Measurements from ENCODE around the gene THPO.
A peak's percentile ranks its signal among the peaks of the same experiment; 100 is the strongest.

THPO gene

DNA sequence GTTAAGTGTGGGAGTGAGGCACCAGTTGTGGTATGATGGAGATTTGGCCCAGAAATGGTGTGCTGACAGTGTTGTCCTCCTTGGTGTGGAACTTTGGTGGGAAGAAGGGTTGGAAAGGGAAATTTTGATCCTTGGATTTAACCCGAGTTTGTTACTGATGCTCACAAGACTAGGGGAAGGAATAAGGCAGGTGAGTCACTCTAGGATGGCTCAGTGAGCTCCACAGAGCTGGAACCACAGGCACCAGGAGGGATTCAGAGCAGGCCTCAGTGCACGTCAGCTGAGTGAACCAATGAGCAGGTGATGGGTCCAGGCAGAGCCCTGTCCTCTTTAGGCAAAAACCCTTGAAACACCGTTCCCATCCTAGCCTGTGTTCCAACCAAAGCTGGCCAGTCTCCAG lies 13.3 kb upstream of the THPO start:
- no peak overlapping the region for H2BK5ac ChIP-seq (ENCODE audit: low read length)
- H3K4me1 ChIP-seq (ENCODE audit: control insufficient read depth in 2 of 2, insufficient read depth in 1 of 2, low read depth in 1 of 2, low read length in 2 of 2) = no peaks in the 10 kb centered on the region
- no peak overlapping the region for H3K9ac ChIP-seq (ENCODE audit: low read depth, low read length, poor library complexity)
- no peaks in the 10 kb centered on the region for H3K36me3 ChIP-seq (replicated peaks in 1 of 2; ENCODE audit: control insufficient read depth in 2 of 2, insufficient read depth in 2 of 2, low read length in 2 of 2)
- peaks cover 0 to 7% (median 0%) of the 10 kb centered on the region in 3 experiments for H3K27me3 ChIP-seq (ENCODE audit: control insufficient read depth in 3 of 3, insufficient read depth in 3 of 3, low read depth in 1 of 3, low read length in 3 of 3)
- H2AK5ac ChIP-seq (ENCODE audit: low read depth, low read length) = no peak overlapping the region
- H3K14ac ChIP-seq (ENCODE audit: low read length) = no peak overlapping the region
- no peak overlapping the region for H3K27ac ChIP-seq (replicated peaks; ENCODE audit: low read length)
- no peak overlapping the region for H2BK15ac ChIP-seq (ENCODE audit: low read length)
- WGBS, 2 donors (ENCODE audit: extremely low coverage in 2 of 2, insufficient read length in 2 of 2, insufficient replicate concordance in 1 of 2) = no CpG with 5 or more reads among the region's 3 CpGs
- H3K4me2 ChIP-seq (ENCODE audit: insufficient read depth, low read length, poor library complexity, severe bottlenecking) = no peak overlapping the region
- no peak overlapping the region for H2BK12ac ChIP-seq (ENCODE audit: low read length)
- DNase-seq (ENCODE audit: low spot score) = no peak
- H3K4me3 ChIP-seq (ENCODE audit: low read length in 2 of 2) = no peak overlapping the region
- H2BK120ac ChIP-seq (ENCODE audit: low read depth, low read length) = no peak overlapping the region
- no peaks in the 10 kb centered on the region for H3K79me1 ChIP-seq (ENCODE audit: low read depth, low read length)
- H3K18ac ChIP-seq (ENCODE audit: low read length) = no peak overlapping the region
- no peaks in the 10 kb centered on the region for H3K9me3 ChIP-seq (replicated peaks in 1 of 2; ENCODE audit: control insufficient read depth in 2 of 2, insufficient read depth in 1 of 2, low read depth in 1 of 2, low read length in 2 of 2)
- H2AFZ ChIP-seq (ENCODE audit: low read length) = no peak overlapping the region
- H4K91ac ChIP-seq (ENCODE audit: low read depth, low read length, poor library complexity) = no peak overlapping the region
- H4K8ac ChIP-seq (ENCODE audit: low read depth, low read length) = no peak overlapping the region
- H3K4ac ChIP-seq (ENCODE audit: low read length) = no peak overlapping the region
- no peak overlapping the region for H3K23ac ChIP-seq (ENCODE audit: low read depth, low read length, poor library complexity)

DNA sequence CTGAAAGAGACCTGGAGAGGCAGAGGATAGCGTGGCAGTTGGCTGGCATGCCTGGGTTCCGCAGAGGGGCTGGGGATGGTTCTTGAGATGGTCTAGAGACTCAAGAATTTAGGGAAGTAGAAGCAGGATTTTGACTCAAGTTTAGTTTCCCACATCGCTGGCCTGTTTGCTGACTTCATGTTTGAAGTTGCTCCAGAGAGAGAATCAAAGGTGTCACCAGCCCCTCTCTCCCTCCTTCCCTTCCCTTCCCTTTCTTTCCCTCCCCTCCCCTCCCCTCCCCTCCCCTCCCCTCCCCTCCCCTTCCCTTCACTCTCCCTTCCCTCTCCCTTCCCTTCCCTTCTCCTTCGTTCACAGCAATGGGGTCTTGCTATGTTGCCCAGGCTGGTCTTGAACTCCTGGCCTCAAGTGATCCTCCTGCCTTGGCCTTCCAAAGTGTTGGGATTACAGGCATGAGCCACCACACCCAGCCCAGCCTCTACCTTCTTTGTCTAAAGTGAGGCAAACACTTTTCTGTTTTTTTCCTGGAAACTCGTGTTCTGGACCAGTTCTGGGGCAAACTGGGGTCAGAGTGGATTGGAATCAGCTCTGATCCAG lies 12.0 kb upstream of the THPO start:
- Histone ChIP-seq H3K36me3 (replicated peaks in 1 of 2; ENCODE audit: control insufficient read depth in 2 of 2, insufficient read depth in 2 of 2, low read length in 2 of 2) (no peaks in the 10 kb centered on the region), H2AFZ (ENCODE audit: low read length) (no peak overlapping the region), H2BK120ac (ENCODE audit: low read depth, low read length) (no peak overlapping the region), H3K4me3 (ENCODE audit: low read length in 2 of 2) (no peak overlapping the region), H2BK12ac (ENCODE audit: low read length) (no peak overlapping the region), H3K79me1 (ENCODE audit: low read depth, low read length) (no peaks in the 10 kb centered on the region), H3K18ac (ENCODE audit: low read length) (no peak overlapping the region), H3K4ac (ENCODE audit: low read length) (no peak overlapping the region), H3K9me3 (replicated peaks in 1 of 2; ENCODE audit: control insufficient read depth in 2 of 2, insufficient read depth in 1 of 2, low read depth in 1 of 2, low read length in 2 of 2) (no peaks in the 10 kb centered on the region), H2BK5ac (ENCODE audit: low read length) (peak overlapping the region; percentile 46), H3K27ac (replicated peaks; ENCODE audit: low read length) (no peak overlapping the region), H2BK15ac (ENCODE audit: low read length) (no peak overlapping the region), H3K14ac (ENCODE audit: low read length) (no peak overlapping the region), H3K27me3 (ENCODE audit: control insufficient read depth in 3 of 3, insufficient read depth in 3 of 3, low read depth in 1 of 3, low read length in 3 of 3) (peaks cover 0 to 3% (median 0%) of the 10 kb centered on the region in 3 experiments), H3K4me2 (ENCODE audit: insufficient read depth, low read length, poor library complexity, severe bottlenecking) (no peak overlapping the region), H4K8ac (ENCODE audit: low read depth, low read length) (no peak overlapping the region), H3K23ac (ENCODE audit: low read depth, low read length, poor library complexity) (no peak overlapping the region), H4K91ac (ENCODE audit: low read depth, low read length, poor library complexity) (no peak overlapping the region), H3K9ac (ENCODE audit: low read depth, low read length, poor library complexity) (no peak overlapping the region), H3K4me1 (ENCODE audit: control insufficient read depth in 2 of 2, insufficient read depth in 1 of 2, low read depth in 1 of 2, low read length in 2 of 2) (no peaks in the 10 kb centered on the region), H2AK5ac (ENCODE audit: low read depth, low read length) (no peak overlapping the region)
- DNase-seq (ENCODE audit: low spot score) = no peak
- no CpG with 5 or more reads among the region's 5 CpGs for WGBS, 2 donors (ENCODE audit: extremely low coverage in 2 of 2, insufficient read length in 2 of 2, insufficient replicate concordance in 1 of 2)

DNA sequence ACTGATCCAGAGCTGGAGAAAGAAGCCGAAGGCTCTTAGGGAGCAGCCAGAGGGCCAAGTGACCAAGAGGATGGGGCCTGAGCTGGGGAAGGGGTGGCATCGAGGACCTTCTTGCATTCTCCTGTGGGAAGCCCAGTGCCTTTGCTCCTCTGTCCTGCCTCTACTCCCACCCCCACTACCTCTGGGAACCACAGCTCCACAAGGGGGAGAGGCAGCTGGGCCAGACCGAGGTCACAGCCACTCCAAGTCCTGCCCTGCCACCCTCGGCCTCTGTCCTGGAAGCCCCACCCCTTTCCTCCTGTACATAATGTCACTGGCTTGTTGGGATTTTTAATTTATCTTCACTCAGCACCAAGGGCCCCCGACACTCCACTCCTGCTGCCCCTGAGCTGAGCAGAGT lies 11.4 kb upstream of the THPO start:
- H4K91ac ChIP-seq (ENCODE audit: low read depth, low read length, poor library complexity) = no peak overlapping the region
- no peak overlapping the region for H3K27ac ChIP-seq (replicated peaks; ENCODE audit: low read length)
- no peak overlapping the region for H3K23ac ChIP-seq (ENCODE audit: low read depth, low read length, poor library complexity)
- H2BK5ac ChIP-seq (ENCODE audit: low read length) = peak overlapping the region; percentile 46
- DNase-seq (ENCODE audit: low spot score) = no peak
- H3K9me3 ChIP-seq (replicated peaks in 1 of 2; ENCODE audit: control insufficient read depth in 2 of 2, insufficient read depth in 1 of 2, low read depth in 1 of 2, low read length in 2 of 2) = no peaks in the 10 kb centered on the region
- H3K79me1 ChIP-seq (ENCODE audit: low read depth, low read length) = no peaks in the 10 kb centered on the region
- no peak overlapping the region for H3K4ac ChIP-seq (ENCODE audit: low read length)
- no peak overlapping the region for H3K14ac ChIP-seq (ENCODE audit: low read length)
- no peak overlapping the region for H2AK5ac ChIP-seq (ENCODE audit: low read depth, low read length)
- H3K9ac ChIP-seq (ENCODE audit: low read depth, low read length, poor library complexity) = no peak overlapping the region
- H4K8ac ChIP-seq (ENCODE audit: low read depth, low read length) = no peak overlapping the region
- no CpG with 5 or more reads among the region's 5 CpGs for WGBS, 2 donors (ENCODE audit: extremely low coverage in 2 of 2, insufficient read length in 2 of 2, insufficient replicate concordance in 1 of 2)
- no peak overlapping the region for H2BK120ac ChIP-seq (ENCODE audit: low read depth, low read length)
- no peak overlapping the region for H3K4me3 ChIP-seq (ENCODE audit: low read length in 2 of 2)
- H3K27me3 ChIP-seq (ENCODE audit: control insufficient read depth in 3 of 3, insufficient read depth in 3 of 3, low read depth in 1 of 3, low read length in 3 of 3) = no peaks in the 10 kb centered on the region
- no peak overlapping the region for H2BK15ac ChIP-seq (ENCODE audit: low read length)
- H3K18ac ChIP-seq (ENCODE audit: low read length) = no peak overlapping the region
- H3K4me1 ChIP-seq (ENCODE audit: control insufficient read depth in 2 of 2, insufficient read depth in 1 of 2, low read depth in 1 of 2, low read length in 2 of 2) = no peaks in the 10 kb centered on the region
- no peaks in the 10 kb centered on the region for H3K36me3 ChIP-seq (replicated peaks in 1 of 2; ENCODE audit: control insufficient read depth in 2 of 2, insufficient read depth in 2 of 2, low read length in 2 of 2)
- no peak overlapping the region for H2AFZ ChIP-seq (ENCODE audit: low read length)
- no peak overlapping the region for H3K4me2 ChIP-seq (ENCODE audit: insufficient read depth, low read length, poor library complexity, severe bottlenecking)
- H2BK12ac ChIP-seq (ENCODE audit: low read length) = no peak overlapping the region

DNA sequence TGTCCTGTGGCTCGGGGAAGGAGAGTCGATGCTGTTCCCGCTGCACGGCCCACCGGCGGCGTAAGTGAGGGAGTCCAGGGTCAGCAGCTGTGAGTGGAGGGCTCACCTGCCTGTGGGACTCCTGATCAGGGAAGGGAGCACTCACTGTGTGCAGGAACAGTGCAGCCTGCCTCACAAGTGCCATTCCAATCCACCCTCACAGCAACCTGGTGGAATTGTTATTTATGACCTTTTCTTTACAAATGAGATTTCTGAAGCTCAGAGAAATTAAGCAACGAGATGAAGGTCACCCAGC lies 10.9 kb upstream of the THPO start:
- Histone ChIP-seq H3K9ac (ENCODE audit: low read depth, low read length, poor library complexity) (peak overlapping the region; percentile 54), H2AK5ac (ENCODE audit: low read depth, low read length) (peak overlapping the region; percentile 9), H3K18ac (ENCODE audit: low read length) (peak overlapping the region; percentile 19), H2BK5ac (ENCODE audit: low read length) (no peak overlapping the region), H3K27ac (replicated peaks; ENCODE audit: low read length) (no peak overlapping the region), H3K23ac (ENCODE audit: low read depth, low read length, poor library complexity) (peak overlapping the region; percentile 61), H3K4ac (ENCODE audit: low read length) (no peak overlapping the region), H3K27me3 (ENCODE audit: control insufficient read depth in 3 of 3, insufficient read depth in 3 of 3, low read depth in 1 of 3, low read length in 3 of 3) (no peaks in the 10 kb centered on the region), H3K4me3 (ENCODE audit: low read length in 2 of 2) (no peak overlapping the region), H4K8ac (ENCODE audit: low read depth, low read length) (no peak overlapping the region), H3K14ac (ENCODE audit: low read length) (no peak overlapping the region), H2BK120ac (ENCODE audit: low read depth, low read length) (no peak overlapping the region), H3K4me1 (ENCODE audit: control insufficient read depth in 2 of 2, insufficient read depth in 1 of 2, low read depth in 1 of 2, low read length in 2 of 2) (no peaks in the 10 kb centered on the region), H3K9me3 (replicated peaks in 1 of 2; ENCODE audit: control insufficient read depth in 2 of 2, insufficient read depth in 1 of 2, low read depth in 1 of 2, low read length in 2 of 2) (no peaks in the 10 kb centered on the region), H2BK15ac (ENCODE audit: low read length) (peak overlapping the region; percentile 56), H3K36me3 (replicated peaks in 1 of 2; ENCODE audit: control insufficient read depth in 2 of 2, insufficient read depth in 2 of 2, low read length in 2 of 2) (no peaks in the 10 kb centered on the region), H3K4me2 (ENCODE audit: insufficient read depth, low read length, poor library complexity, severe bottlenecking) (no peak overlapping the region), H4K91ac (ENCODE audit: low read depth, low read length, poor library complexity) (no peak overlapping the region), H2BK12ac (ENCODE audit: low read length) (no peak overlapping the region), H2AFZ (ENCODE audit: low read length) (no peak overlapping the region), H3K79me1 (ENCODE audit: low read depth, low read length) (no peaks in the 10 kb centered on the region)
- DNase-seq (ENCODE audit: low spot score) = no peak
- WGBS, 2 donors (ENCODE audit: extremely low coverage in 2 of 2, insufficient read length in 2 of 2, insufficient replicate concordance in 1 of 2) = no CpG with 5 or more reads among the region's 8 CpGs

All from neuronal stem cell (in vitro differentiated cells).